ENCODE data around the gene IQSEC2.

IQSEC2 gene

DNA sequence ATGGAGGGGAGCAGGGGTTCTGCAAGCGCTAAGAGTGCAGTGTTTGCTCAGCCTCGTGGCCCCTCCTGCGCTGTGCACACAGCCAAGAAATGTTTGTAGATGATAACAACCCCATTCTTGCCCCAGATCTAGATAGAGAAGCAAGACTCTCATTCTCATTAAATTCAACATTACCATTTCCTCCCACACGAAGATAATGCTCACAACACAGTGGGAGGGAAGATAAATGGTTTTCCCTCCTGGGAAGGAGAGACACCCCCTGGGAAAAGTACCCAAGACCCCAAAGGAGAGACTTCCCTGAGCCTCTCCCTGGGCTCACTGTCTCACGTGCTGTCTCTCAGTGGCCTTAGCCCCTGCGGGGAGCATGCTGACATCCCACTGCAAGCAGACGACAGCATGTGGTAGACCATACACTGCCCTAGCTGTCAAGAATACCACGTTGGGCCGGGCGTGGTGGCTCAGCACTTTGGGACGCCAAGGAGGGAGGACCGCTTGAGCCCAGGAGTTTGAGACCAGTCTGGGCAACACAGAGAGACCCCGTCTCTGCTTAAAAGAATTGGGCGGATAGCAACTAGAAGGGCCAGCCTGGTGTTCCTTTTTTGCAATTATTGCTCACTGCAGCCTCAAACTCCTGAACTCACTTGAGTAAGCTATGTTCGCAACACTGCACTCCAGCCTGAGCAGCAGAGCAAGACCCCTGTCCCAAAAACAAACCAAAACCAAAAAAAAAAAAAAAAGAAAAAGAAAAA is 34.9 kb upstream of the IQSEC2 start:
- DNase-seq (ENCODE audit: low read depth) = no peak
- H3K4me3 ChIP-seq (replicated peaks; ENCODE audit: low read depth, low read length) = no peak overlapping the region
- TF ChIP-seq, protein P1, sequence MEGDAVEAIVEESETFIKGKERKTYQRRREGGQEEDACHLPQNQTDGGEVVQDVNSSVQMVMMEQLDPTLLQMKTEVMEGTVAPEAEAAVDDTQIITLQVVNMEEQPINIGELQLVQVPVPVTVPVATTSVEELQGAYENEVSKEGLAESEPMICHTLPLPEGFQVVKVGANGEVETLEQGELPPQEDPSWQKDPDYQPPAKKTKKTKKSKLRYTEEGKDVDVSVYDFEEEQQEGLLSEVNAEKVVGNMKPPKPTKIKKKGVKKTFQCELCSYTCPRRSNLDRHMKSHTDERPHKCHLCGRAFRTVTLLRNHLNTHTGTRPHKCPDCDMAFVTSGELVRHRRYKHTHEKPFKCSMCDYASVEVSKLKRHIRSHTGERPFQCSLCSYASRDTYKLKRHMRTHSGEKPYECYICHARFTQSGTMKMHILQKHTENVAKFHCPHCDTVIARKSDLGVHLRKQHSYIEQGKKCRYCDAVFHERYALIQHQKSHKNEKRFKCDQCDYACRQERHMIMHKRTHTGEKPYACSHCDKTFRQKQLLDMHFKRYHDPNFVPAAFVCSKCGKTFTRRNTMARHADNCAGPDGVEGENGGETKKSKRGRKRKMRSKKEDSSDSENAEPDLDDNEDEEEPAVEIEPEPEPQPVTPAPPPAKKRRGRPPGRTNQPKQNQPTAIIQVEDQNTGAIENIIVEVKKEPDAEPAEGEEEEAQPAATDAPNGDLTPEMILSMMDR (IDR thresholded peaks at IDR 0.05; ENCODE audit: low read length, missing control alignments) = no peak

DNA sequence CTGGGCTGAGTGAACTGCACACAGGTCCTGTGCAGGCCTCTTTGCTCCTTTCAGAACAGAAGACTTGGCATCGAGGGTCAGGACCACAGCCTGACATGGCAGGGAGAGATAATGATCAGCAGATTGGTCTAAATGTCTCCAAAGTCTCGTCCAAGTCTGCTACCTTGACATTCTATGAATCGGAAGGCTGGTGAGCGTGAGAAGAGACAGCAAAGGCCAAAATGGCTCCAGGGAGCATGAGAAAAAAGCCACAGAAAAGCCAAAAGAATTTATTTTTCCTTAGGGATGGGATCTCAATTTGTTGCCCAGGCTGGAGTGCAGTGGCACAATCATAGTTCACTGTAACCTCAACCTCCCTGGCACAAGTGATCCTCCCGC is 32.3 kb upstream of the IQSEC2 start:
- TF ChIP-seq, protein P1 (IDR thresholded peaks at IDR 0.05; ENCODE audit: low read length, missing control alignments) = no peak
- no peak for DNase-seq (ENCODE audit: low read depth)
- no peak overlapping the region for H3K4me3 ChIP-seq (replicated peaks; ENCODE audit: low read depth, low read length)

DNA sequence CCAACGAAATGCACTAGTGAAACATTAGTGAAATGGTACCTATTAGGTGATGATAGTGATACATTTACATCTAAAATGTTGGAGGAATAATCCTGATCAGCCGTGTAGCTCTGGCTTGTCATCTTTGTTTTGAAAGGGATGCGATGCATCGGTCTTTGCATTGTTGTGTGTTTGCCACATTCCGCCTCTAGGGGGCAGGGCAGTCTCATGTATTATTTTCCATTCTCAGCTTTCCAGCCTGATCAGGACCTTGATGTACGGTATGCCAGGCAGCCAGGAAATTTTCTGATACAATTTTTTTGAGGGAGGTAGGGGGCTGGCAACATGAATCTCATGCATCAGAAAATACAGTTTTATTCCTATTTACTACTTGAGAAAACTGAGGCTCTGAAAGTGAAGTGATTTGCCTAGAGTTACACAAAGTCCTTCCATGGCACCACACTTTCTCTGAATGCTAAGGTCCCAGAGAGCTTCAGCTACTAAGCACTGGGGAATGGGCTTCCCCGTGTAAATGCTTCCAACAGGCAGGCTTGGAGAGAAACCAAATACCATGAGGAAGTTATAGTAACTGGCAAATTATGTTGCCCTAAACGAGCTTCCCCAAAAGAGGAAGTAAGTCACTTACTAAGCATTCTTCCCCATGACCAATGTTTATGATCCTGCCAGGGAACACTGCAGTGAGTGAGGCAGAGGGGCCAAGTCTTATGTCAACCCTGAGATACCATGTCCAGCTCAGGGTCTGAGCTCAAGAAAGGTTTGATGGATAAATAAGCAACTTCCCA is 31.8 kb upstream of the IQSEC2 start:
- DNase-seq (ENCODE audit: low read depth) = peak; percentile 57
- TF ChIP-seq, protein P1 (IDR thresholded peaks at IDR 0.05; ENCODE audit: low read length, missing control alignments) = peak; percentile 56
- no peak overlapping the region for H3K4me3 ChIP-seq (replicated peaks; ENCODE audit: low read depth, low read length)

DNA sequence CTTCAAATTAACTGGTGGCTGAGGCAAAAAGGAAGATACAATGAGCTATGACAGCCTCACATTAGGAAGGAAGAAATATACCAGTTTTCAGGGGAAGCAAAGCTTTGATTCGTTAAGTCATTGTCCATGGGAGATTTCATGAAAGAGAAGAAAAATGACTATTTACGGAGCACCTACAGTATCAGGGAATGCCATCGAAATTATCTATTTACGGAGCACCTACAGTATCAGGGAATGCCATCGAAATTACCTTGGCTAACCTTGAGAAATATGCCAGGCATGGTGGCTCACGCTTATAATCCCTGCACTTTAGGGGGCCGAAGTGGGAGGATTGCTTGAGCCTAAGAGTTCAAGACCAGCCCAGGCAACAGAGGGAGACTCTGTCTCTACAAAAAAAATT is 28.5 kb upstream of the IQSEC2 start:
- no peak for DNase-seq (ENCODE audit: low read depth)
- TF ChIP-seq, protein P1 (IDR thresholded peaks at IDR 0.05; ENCODE audit: low read length, missing control alignments) = no peak
- no peak overlapping the region for H3K4me3 ChIP-seq (replicated peaks; ENCODE audit: low read depth, low read length)

DNA sequence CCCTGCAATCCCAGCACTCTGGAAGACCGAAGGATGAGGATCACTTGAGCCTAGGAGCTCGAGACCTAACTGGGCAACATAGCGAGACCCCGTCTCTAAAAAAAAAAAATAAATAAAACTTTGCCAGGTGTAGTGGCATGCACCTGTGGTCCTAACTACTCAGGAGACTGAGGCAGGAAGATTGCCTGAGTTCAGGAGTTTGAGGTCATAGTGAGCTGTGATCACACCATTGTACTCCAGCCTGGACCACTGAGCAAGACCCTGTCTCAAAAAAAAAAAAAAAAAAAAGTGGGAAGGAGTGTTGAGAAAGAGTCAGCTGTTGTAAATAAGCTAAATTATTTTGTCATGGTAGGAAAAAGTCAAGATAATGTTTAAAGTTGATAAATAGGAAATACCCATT is 27.5 kb upstream of the IQSEC2 start:
- H3K4me3 ChIP-seq (replicated peaks; ENCODE audit: low read depth, low read length) = no peak overlapping the region
- TF ChIP-seq, protein P1 (IDR thresholded peaks at IDR 0.05; ENCODE audit: low read length, missing control alignments) = no peak
- no peak for DNase-seq (ENCODE audit: low read depth)

DNA sequence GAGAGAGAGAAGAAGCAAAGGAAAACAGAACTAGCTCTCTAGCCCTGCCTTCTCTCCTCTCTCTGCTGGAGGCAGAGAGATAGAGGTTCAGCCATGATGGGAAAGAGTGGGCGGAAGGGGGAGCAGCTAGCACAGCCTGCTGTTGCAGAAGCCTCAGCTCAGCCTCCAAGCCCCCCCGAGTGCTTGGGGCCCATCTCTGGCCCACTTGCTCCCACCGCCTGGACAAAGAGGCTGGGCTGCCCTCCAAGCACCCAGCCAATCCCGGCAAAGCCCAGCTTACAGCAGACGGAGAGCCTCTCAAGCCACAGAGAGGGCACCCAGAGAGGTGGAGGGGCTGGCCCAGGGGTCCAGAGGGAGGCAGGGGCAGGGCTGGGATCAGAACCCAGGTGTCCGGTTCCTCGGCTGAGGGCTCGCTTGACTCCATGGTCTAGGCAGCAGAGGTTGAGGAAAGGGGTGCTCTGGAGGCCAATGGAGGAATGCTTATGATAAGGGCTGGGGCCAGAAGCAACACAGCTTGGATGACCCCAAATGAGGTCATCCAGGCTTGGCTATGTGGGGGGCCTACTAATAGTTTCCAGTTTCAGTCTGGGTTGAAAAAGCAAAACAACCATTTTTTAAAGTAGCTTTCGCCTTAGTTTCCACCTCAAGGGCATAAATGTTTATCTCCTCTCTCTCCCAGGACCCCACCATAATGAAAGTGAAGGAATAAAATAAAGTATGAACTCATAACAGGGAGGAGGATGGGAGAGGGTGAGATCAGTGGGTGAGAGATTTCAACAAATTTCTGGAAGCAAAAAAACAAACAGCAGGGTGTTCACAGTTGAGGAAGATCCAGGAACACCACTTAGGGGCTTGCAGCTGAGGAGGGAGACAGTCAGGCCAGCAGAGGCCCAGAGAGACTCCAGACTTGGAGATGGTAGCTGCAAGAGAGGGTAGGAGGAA is 24.9 kb upstream of the IQSEC2 start:
- H3K4me3 ChIP-seq (replicated peaks; ENCODE audit: low read depth, low read length) = no peak overlapping the region
- TF ChIP-seq, protein P1 (IDR thresholded peaks at IDR 0.05; ENCODE audit: low read length, missing control alignments) = no peak
- no peak for DNase-seq (ENCODE audit: low read depth)
